Activated CD4-positive, CD25-positive, alpha-beta regulatory T cell treated with anti-CD3 and anti-CD28 coated beads, Interleukin-2, amount 50 U/mL, for 24 hours (primary cell): ENCODE measurements around the gene PCOLCE2.

Experiments
- ATAC-seq, 2 donors: fragments of 150-1000 bp; cut with Tn5 transposase; one replicate each; pipeline ENCODE4 v1.10.0; 2021; ENCODE audit warnings: mild to moderate bottlenecking in 1 of 2, moderate library complexity in 1 of 2

PCOLCE2 gene

DNA sequence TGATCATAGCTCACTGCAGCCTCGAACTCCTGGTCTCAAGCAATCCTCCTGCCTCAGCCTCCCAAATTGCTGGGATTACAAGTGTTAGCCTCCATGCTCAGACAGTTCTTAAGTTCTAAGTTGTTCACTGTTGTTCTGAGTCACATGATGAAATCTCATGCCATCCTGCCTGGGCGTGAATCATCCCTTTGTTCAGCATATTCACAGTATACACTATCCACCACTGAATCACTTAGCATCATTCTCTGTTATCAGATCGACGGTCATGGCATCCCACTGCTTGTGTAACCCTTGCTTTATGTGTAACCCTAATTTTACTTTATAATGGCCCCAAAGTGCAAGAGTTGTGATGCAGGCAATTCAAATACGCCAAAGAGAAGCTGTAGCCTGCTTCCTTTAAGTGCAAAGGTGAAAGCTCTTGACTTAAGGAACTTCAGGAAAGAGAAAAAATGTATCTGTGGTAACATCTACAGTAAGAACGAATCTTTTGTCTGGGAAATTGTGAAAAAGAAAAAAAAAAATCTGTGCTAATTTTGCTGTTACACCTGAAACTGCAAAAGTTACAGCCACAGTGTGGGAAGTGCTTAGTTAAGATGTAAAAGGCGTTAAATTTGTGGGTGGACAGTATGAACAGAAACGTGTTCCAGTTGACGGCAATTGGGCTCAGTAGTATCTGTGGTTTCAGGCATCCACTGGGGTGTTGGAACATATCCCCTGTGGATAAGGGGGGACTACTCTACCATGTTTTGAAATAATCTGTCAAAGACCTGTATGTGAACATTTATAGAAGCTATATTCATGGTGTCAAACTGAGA, 80.6 kb downstream of the PCOLCE2 start:
- peak in 1 of 2 donors; percentile 51 for ATAC-seq

DNA sequence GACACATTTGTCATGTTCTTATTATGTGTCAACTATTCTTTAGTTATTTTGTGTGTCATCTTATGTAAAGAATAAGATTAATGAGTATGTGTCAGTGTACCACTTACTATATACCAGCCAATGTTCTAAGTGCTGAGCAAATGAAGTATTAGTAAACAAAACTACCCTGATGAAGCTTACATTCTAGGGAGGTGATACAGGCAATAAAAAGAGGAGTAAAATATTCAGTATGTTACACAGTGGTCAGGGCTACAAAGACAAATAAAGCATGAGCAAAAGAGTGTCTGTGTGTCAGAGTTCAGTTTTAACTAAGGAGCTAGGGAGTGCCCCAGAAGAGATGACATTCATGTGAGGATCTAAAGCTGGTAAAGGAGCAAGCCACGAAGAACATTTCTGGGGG, 86.0 kb downstream of the PCOLCE2 start:
- ATAC-seq: no peak

GRCh38 chr3:142801746-142802145, 87.1 kb downstream of the PCOLCE2 start:
- ATAC-seq: no peak

DNA sequence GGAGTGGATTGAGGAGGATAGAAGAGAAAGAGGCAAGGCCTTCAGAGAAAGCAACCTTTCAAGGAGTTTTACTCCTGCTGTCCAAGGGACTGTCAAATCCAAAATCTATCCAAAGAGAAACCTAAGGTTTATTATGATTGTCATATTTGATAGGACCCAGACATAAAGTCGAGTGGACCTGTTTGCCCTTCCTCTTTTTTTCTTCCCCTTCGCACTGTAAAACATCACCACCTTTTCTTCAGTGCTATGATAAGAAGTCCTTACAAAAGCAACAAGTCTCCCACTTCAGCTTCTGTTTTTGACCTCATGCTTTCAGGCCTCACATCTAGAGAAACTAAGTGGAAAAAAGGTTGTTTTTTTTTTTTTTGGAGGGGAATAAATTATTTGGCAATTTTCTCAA, 92.1 kb downstream of the PCOLCE2 start:
- ATAC-seq: no peak

- no peak for ATAC-seq
Measured at GRCh38 chr3:142795332-142795731, 93.6 kb downstream of the PCOLCE2 start.

DNA sequence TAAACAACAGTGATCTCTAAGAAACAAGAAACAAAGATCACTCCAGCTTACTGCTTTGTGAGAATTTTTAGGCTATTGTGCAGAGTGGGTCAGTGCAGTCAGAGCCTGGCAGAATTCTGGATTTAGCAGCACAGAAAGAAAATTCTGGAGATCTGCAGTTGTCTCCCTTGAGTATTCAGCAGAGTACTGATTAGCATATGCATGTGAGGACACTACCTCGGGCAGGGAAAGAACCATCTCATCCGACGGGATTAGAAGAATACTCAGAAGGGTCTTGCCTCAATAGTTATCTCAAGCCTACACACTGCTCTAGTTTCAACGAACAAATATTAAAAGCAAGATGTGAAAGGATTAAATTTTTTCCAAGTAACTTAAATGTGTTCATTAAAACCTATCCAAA, 94.4 kb downstream of the PCOLCE2 start:
- ATAC-seq: no peak

DNA sequence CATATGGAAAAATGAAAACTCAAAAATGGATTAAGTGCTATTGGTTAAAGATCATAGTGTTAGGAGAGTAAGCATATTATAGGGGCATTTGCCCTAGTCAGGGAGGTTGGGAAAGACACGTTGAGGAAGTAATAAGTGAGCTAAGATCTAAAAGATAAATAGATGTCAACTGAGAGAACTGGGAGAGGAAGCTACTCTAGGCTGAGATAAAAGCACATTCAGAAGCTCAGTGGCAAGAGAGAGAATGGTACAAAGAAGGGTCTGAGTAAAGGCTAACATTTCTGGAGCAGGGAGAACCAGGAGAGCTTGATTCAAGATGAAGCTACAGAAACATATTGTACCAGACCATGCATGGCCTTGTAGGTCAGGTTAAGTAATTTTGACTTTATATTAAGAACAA, 101.2 kb downstream of the PCOLCE2 start:
- ATAC-seq: no peak

GRCh38 chr3:142785996-142786395, 102.9 kb downstream of the PCOLCE2 start:
- no peak for ATAC-seq

- no peak for ATAC-seq
Measured at GRCh38 chr3:142784228-142784627, 104.7 kb downstream of the PCOLCE2 start.

GRCh38 chr3:142782616-142783015, 106.3 kb downstream of the PCOLCE2 start:
- no peak for ATAC-seq

GRCh38 chr3:142779591-142779990, 109.3 kb downstream of the PCOLCE2 start:
- no peak for ATAC-seq

GRCh38 chr3:142778541-142778940, 110.3 kb downstream of the PCOLCE2 start:
- no peak for ATAC-seq

DNA sequence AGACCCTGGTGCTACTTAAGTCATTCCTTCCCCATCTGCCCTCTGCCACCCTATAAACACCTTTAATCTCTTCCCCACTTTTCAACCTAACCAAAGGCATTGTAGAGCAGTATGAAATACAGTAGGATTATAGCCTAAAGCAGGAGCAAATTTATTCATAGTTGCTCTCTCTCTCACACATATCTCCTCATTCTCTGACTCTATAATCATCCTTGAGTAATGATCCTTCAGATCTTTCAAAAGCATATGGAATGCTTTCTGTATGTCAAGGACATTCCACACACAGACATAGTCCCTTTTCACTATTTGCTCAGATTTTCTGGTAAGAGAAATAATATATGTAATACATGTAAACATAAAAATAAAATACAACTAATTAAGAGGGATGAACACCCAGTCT, 111.0 kb downstream of the PCOLCE2 start:
- ATAC-seq: no peak

- ATAC-seq: no peak
Measured at GRCh38 chr3:142768338-142768737, 120.5 kb downstream of the PCOLCE2 start.
